ENCODE data around the gene DYRK4.

DNA sequence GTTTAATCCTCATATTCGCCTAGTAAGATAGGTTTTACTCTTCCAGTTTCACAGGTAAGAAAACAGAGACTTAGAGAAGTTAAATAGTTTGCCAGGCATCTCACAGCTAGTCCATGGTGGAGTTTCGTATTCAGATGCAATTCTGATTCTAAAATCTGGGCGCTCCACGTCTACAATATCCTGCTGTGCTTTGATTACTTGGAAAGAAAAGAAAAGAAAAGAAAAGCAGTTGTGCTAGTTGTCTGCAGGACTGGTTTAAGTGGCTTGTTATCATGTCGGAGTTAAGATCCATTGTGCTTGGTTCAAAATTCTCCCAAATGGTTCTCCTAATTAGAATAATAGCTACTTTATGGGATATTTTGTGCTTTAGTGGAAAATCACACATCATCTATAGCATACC is 68.3 kb downstream of the DYRK4 start:
- TF ChIP-seq, protein P1, sequence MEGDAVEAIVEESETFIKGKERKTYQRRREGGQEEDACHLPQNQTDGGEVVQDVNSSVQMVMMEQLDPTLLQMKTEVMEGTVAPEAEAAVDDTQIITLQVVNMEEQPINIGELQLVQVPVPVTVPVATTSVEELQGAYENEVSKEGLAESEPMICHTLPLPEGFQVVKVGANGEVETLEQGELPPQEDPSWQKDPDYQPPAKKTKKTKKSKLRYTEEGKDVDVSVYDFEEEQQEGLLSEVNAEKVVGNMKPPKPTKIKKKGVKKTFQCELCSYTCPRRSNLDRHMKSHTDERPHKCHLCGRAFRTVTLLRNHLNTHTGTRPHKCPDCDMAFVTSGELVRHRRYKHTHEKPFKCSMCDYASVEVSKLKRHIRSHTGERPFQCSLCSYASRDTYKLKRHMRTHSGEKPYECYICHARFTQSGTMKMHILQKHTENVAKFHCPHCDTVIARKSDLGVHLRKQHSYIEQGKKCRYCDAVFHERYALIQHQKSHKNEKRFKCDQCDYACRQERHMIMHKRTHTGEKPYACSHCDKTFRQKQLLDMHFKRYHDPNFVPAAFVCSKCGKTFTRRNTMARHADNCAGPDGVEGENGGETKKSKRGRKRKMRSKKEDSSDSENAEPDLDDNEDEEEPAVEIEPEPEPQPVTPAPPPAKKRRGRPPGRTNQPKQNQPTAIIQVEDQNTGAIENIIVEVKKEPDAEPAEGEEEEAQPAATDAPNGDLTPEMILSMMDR (IDR thresholded peaks at IDR 0.05) = no peak
- TF ChIP-seq POLR2A (IDR thresholded peaks at IDR 0.05) = no peak

All from body of pancreas (tissue), 4 donors.